ENCODE measurements around the gene CLDN10. TPM values are rescaled to one million over a fixed set of nuclear protein-coding genes. Genes with fewer than 3 reads are reported as not detected.

Gene CLDN10
- total and polyA plus RNA-seq, 12 donors, result 0.21 to 0.72 (median 0.28) TPM; not detected in 4

DNA sequence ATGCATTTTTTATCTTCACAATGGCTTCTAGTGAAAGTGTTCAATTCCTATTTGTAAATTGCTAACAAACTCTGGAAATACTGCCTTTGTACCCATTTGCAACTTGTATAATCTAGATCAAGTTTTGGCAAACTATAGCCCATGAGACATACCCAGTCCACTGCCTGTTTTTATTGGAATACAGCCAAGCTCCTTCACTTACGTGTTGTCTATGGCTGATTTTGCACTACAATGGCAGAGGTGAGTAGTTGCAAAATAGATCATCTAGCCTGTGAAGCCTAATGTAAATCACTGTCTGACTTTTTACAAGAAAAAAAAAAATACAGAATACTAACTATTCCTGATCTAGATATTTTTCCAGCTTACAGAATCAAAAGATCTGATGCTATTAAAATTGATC is 54.8 kb downstream of the CLDN10 start:
- intact Hi-C loops (cut with DNase I), result no loop called here
- no peak for ATAC-seq
- Histone ChIP-seq H3K27ac (no peak overlapping the region), H3K4me3 (no peak overlapping the region), H3K9me3 (no peaks in the 10 kb centered on the region), H3K27me3 (no peaks in the 10 kb centered on the region), H3K4me1 (peaks cover 0 to 18% (median 0%) of the 10 kb centered on the region in 9 donors), H3K36me3 (peaks cover 0 to 44% (median 0%) of the 10 kb centered on the region in 9 donors)
- TF ChIP-seq, protein P1, sequence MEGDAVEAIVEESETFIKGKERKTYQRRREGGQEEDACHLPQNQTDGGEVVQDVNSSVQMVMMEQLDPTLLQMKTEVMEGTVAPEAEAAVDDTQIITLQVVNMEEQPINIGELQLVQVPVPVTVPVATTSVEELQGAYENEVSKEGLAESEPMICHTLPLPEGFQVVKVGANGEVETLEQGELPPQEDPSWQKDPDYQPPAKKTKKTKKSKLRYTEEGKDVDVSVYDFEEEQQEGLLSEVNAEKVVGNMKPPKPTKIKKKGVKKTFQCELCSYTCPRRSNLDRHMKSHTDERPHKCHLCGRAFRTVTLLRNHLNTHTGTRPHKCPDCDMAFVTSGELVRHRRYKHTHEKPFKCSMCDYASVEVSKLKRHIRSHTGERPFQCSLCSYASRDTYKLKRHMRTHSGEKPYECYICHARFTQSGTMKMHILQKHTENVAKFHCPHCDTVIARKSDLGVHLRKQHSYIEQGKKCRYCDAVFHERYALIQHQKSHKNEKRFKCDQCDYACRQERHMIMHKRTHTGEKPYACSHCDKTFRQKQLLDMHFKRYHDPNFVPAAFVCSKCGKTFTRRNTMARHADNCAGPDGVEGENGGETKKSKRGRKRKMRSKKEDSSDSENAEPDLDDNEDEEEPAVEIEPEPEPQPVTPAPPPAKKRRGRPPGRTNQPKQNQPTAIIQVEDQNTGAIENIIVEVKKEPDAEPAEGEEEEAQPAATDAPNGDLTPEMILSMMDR (IDR thresholded peaks at IDR 0.05), result no peak
- 10 to 12% methylated on average over 1 of the region's 1 CpG for WGBS, 2 donors
- no peak for DNase-seq

DNA sequence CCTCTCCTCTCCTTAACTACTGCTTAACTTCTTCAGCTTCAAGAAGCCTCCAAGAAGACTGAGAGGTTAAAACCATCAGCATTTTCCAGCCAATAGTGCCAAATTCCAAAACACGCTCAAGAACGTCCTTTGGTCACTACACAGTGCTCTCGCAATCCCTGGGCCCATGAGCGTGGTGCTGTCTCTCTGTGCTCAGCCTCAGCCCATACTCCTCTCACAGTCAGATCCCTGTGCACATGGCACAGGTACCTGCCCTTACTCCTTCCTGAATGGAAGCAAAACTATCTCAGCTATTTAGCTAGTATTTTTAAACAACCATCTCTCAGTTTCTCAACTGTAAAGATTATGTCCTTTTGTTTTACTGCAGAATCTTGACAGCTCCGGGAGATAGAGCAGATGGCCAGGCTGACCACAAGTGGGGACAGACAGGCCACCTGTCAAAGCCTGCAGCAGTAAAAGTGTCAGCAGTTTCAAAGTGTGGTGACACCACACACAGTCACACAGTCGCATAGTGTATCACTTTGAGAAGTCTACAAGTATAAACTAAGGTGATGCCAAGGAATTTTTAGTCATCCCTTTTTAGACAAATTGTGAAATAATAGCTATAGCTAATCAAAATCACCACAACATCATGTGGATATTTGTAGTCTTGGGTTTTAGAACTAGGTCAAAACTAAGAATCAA is 56.3 kb downstream of the CLDN10 start:
- TF ChIP-seq, protein P1 (IDR thresholded peaks at IDR 0.05), result no peak
- Histone ChIP-seq H3K4me3 (no peak overlapping the region), H3K9me3 (no peaks in the 10 kb centered on the region), H3K36me3 (peaks cover 0 to 45% (median 0%) of the 10 kb centered on the region in 9 donors), H3K27ac (no peak overlapping the region), H3K27me3 (no peaks in the 10 kb centered on the region), H3K4me1 (peaks cover 0 to 18% (median 0%) of the 10 kb centered on the region in 9 donors)
- ATAC-seq (peak in 1 of 8 donors; percentile 61), DNase-seq (no peak)
- 64 to 69% methylated on average over 6 of the region's 6 CpGs for WGBS, 2 donors
- intact Hi-C loops (cut with DNase I), result no loop called here

DNA sequence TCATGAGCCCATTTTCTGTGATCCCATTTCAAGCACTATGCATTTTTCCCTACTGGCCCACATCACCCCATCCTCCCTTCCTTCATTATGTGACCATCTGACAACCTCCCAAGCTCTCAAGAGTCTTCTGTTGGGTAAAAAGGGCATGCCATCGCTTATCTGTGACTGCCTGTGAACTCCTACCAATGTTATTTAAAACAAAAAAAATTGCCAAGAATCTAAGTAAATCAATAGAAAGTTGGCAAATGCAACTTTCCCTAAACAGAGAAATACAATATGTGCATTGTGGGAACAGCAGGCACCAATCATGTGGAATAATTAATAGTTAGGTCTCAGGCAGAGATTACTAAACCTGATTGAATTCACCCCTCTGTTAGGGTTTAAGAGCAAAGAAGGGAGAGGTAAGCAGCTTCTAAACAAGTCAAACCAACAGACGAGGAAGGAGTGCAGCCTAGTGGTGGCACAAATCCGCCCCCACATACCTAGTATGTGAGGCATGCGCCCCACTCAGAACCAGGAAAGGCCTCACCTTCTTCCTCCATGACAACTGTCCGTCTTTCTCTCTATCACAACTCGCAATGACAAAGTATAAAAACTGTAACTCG is 62.2 kb downstream of the CLDN10 start:
- no peak overlapping the region for H3K27ac ChIP-seq
- TF ChIP-seq, protein P1 (IDR thresholded peaks at IDR 0.05), result no peak
- intact Hi-C loops (cut with DNase I), result no loop called here
- H3K36me3 ChIP-seq, result peaks cover 0 to 65% (median 0%) of the 10 kb centered on the region in 9 donors
- WGBS, 2 donors, result 92 to 93% methylated on average over 7 of the region's 7 CpGs
- no peaks in the 10 kb centered on the region for H3K4me1 ChIP-seq
- DNase-seq (no peak), ATAC-seq (no peak)
- no peaks in the 10 kb centered on the region for H3K27me3 ChIP-seq
- H3K4me3 ChIP-seq, result no peak overlapping the region
- no peaks in the 10 kb centered on the region for H3K9me3 ChIP-seq

DNA sequence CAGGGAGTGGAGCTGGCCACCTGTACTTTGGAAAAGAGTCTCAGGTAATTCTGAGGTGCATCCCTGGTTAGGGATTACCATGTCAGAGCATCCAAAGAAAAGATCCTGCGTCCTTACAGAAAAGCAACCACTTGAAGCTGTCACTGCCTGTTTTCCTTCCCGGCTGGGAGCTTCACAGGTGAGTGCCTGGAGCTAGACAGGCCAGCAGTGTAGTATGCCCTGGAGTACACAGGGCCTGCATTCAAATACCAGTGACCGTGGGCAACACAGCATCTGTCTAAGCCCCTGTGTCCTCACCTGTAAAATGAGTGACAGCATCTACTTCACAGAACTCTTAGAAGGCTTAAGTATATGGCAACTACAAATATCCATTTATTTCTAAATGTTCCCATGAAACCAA is 63.0 kb downstream of the CLDN10 start:
- intact Hi-C loops (cut with DNase I), result no loop called here

More for the DNA sequence above, 63.0 kb downstream of the CLDN10 start:
- no peaks in the 10 kb centered on the region for H3K9me3 ChIP-seq
- H3K4me3 ChIP-seq, result no peak overlapping the region
- H3K4me1 ChIP-seq, result peaks cover 0 to 4% (median under 1%) of the 10 kb centered on the region in 9 donors
- peaks cover 0 to 70% (median 0%) of the 10 kb centered on the region in 9 donors for H3K36me3 ChIP-seq
- DNase-seq (no peak), ATAC-seq (no peak)
- TF ChIP-seq, protein P1 (IDR thresholded peaks at IDR 0.05), result no peak
- no peaks in the 10 kb centered on the region for H3K27me3 ChIP-seq
- H3K27ac ChIP-seq, result no peak overlapping the region
- 92 to 94% methylated on average over 3 of the region's 3 CpGs for WGBS, 2 donors

All from heart right ventricle (tissue), 16 donors.